OCI-LY3 (cell line): ENCODE data around the gene GPR55.
"Not testable (repeated sequence)": the region's sequence is repeated elsewhere in the genome, so short reads cannot be mapped to it uniquely, and the experiment has no call there.

Source experiments
- H2AFZ ChIP-seq: fragments of 200-600, 300-600 bp; shearing (Covaris generic); 2 replicates; pipeline ENCODE4 v1.6.0; 2014; ENCODE audit warnings: antibody characterized with exemption, low read depth, low read length
- H3K27ac ChIP-seq: fragments of 200-600, 300-600 bp; sonication (generic); 2 replicates; pipeline ENCODE4 v1.5.1; 2014; ENCODE audit warnings: mild to moderate bottlenecking, low read length, moderate library complexity, mixed read lengths
- H3K27me3 ChIP-seq: fragments of 200-600, 300-600 bp; sonication (generic); 2 replicates; pipeline ENCODE4 v1.6.1; 2014; ENCODE audit warnings: low read depth, low read length, mixed read lengths
- H3K36me3 ChIP-seq: fragments of 200-600, 300-600 bp; sonication (generic); replicated peaks from 2 replicates; pipeline ENCODE3; 2014; ENCODE audit warnings: low read depth, low read length, mixed read lengths
- H3K4me1 ChIP-seq: fragments of 300-600, 200-600 bp; sonication (generic); 2 replicates; pipeline ENCODE4 v1.6.1; 2014; ENCODE audit warnings: low read length, mixed read lengths
- H3K4me2 ChIP-seq: fragments of 200-600, 300-600 bp; sonication (generic); 2 replicates; pipeline ENCODE4 v1.6.1; 2014; ENCODE audit warnings: low read length, mixed read lengths
- H3K4me3 ChIP-seq: fragments of 300-600, 200-600 bp; sonication (generic); 2 replicates; pipeline ENCODE4 v1.5.1; 2014; ENCODE audit warnings: antibody characterized with exemption, mild to moderate bottlenecking, low read length, moderate library complexity
- H3K79me2 ChIP-seq: fragments of 300-600, 200-600 bp; shearing (Covaris generic); 2 replicates; pipeline ENCODE4 v1.6.1; 2014; ENCODE audit warnings: mild to moderate bottlenecking, low read length, mixed read lengths
- H3K9ac ChIP-seq: fragments of 300-600, 200-600 bp; shearing (Covaris generic); 2 replicates; pipeline ENCODE4 v1.6.0; 2014; ENCODE audit warnings: mild to moderate bottlenecking, low read length, moderate library complexity
- H3K9me3 ChIP-seq: fragments of 200-600, 300-600 bp; shearing (Covaris generic); 2 replicates; pipeline ENCODE4 v1.6.1; 2014; ENCODE audit warnings: low read length, mixed read lengths; ENCODE audit not compliant: insufficient read depth
- H4K20me1 ChIP-seq: fragments of 200-600, 300-600 bp; sonication (generic); 2 replicates; pipeline ENCODE4 v1.6.1; 2016; ENCODE audit warnings: low read length, mixed read lengths; ENCODE audit not compliant: insufficient read depth
- CTCF ChIP-seq: fragments of 200-600, 300-600 bp; sonication (generic); IDR thresholded peaks from 2 replicates; pipeline ENCODE4 v1.5.1; 2014; ENCODE audit warnings: antibody characterized with exemption, low read length, low read depth
- EZH2phosphoT487 ChIP-seq: fragments of 200-600 bp; shearing (Covaris generic); IDR thresholded peaks from 2 replicates; pipeline ENCODE4 v1.6.1; 2018; ENCODE audit warnings: antibody characterized with exemption, mixed run types, low read depth

Gene GPR55

GRCh38 chr2:230969659-230970015 is 44.6 kb upstream of the GPR55 start:
- Histone ChIP-seq H2AFZ (peak overlapping the region; percentile 82), H3K4me3 (peak overlapping the region; percentile 67), H3K27ac (no peak overlapping the region), H3K9me3 (no peaks in the 10 kb centered on the region), H3K4me2 (peak overlapping the region; percentile 74), H3K27me3 (no peaks in the 10 kb centered on the region), H4K20me1 (no peaks in the 10 kb centered on the region), H3K36me3 (no peaks in the 10 kb centered on the region), H3K9ac (peak overlapping the region; percentile 26; the same call in 1 of the 2 replicates), H3K4me1 (peaks cover 31% of the 10 kb centered on the region), H3K79me2 (no peaks in the 10 kb centered on the region)
- no peak for TF ChIP-seq CTCF
- no peak for TF ChIP-seq EZH2phosphoT487

- no peaks in the 10 kb centered on the region for H4K20me1 ChIP-seq
These were observed 44.0 kb upstream of the GPR55 start for GRCh38 chr2:230968921-230969658.

GRCh38 chr2:230968314-230968713 is 43.3 kb upstream of the GPR55 start:
- not testable (repeated sequence) for H3K9ac ChIP-seq, H3K27me3 ChIP-seq, H3K27ac ChIP-seq, H3K4me2 ChIP-seq, H3K79me2 ChIP-seq, H3K36me3 ChIP-seq, H3K4me3 ChIP-seq, H4K20me1 ChIP-seq, H2AFZ ChIP-seq, H3K9me3 ChIP-seq
- peaks cover 18% of the 10 kb centered on the region for H3K4me1 ChIP-seq

More at GRCh38 chr2:230968921-230969658, 44.0 kb upstream of the GPR55 start:
- no peak for TF ChIP-seq CTCF
- no peak for TF ChIP-seq EZH2phosphoT487
- H3K4me1 ChIP-seq: peaks cover 25% of the 10 kb centered on the region
- no peaks in the 10 kb centered on the region for H3K9me3 ChIP-seq
- H3K4me3 ChIP-seq: peak overlapping the region; percentile 67
- peak overlapping the region; percentile 82 for H2AFZ ChIP-seq
- H3K27ac ChIP-seq: no peak overlapping the region
- no peaks in the 10 kb centered on the region for H3K36me3 ChIP-seq
- H3K27me3 ChIP-seq: no peaks in the 10 kb centered on the region
- H3K9ac ChIP-seq: peak overlapping the region; percentile 26; the same call in 1 of the 2 replicates
- H3K79me2 ChIP-seq: no peaks in the 10 kb centered on the region
- peak overlapping the region; percentile 74 for H3K4me2 ChIP-seq

GRCh38 chr2:230967113-230967512 is 42.1 kb upstream of the GPR55 start:
- no peak overlapping the region for H3K27ac ChIP-seq
- no peak overlapping the region for H3K4me2 ChIP-seq
- TF ChIP-seq EZH2phosphoT487 (no peak), CTCF (no peak)
- no peaks in the 10 kb centered on the region for H3K36me3 ChIP-seq
- no peaks in the 10 kb centered on the region for H4K20me1 ChIP-seq
- H3K9ac ChIP-seq: no peak overlapping the region
- no peak overlapping the region for H3K4me3 ChIP-seq
- H3K9me3 ChIP-seq: no peaks in the 10 kb centered on the region
- peaks cover 14% of the 10 kb centered on the region for H3K4me1 ChIP-seq
- no peak overlapping the region for H2AFZ ChIP-seq
- H3K79me2 ChIP-seq: no peaks in the 10 kb centered on the region
- no peaks in the 10 kb centered on the region for H3K27me3 ChIP-seq
